ENCODE measurements around the gene TRIM69.
"Not testable (repeated sequence)": the region's sequence is repeated elsewhere in the genome, so short reads cannot be mapped to it uniquely, and the experiment has no call there.

Gene TRIM69

GRCh38 chr15:44716983-44717602, 19.2 kb upstream of the TRIM69 start:
- DNase-seq, result no peak

- DNase-seq, result no peak
Observed at GRCh38 chr15:44718180-44718926, 18.0 kb upstream of the TRIM69 start.

GRCh38 chr15:44718927-44719292, 17.4 kb upstream of the TRIM69 start:
- no peak for DNase-seq

GRCh38 chr15:44719293-44719999, 16.9 kb upstream of the TRIM69 start:
- no peak for DNase-seq

GRCh38 chr15:44720000-44720435, 16.3 kb upstream of the TRIM69 start:
- DNase-seq, result not testable (repeated sequence)

- DNase-seq, result no peak
Observed at GRCh38 chr15:44720460-44721176, 15.7 kb upstream of the TRIM69 start.

GRCh38 chr15:44722011-44722410, 14.3 kb upstream of the TRIM69 start:
- no peak for DNase-seq

GRCh38 chr15:44726136-44726535, 10.2 kb upstream of the TRIM69 start:
- no peak for DNase-seq

GRCh38 chr15:44726568-44727484, 9.5 kb upstream of the TRIM69 start:
- DNase-seq, result no peak

- DNase-seq, result no peak
Observed at GRCh38 chr15:44727485-44728231, 8.7 kb upstream of the TRIM69 start.

- DNase-seq, result not testable (repeated sequence)
Observed at GRCh38 chr15:44728232-44728575, 8.1 kb upstream of the TRIM69 start.

GRCh38 chr15:44728576-44729407, 7.5 kb upstream of the TRIM69 start:
- peak; percentile 94 for DNase-seq

GRCh38 chr15:44729408-44730127, 6.8 kb upstream of the TRIM69 start:
- DNase-seq, result no peak

GRCh38 chr15:44734839-44735481, 1.4 kb upstream of the TRIM69 start:
- DNase-seq, result no peak

- DNase-seq, result no peak
Observed at GRCh38 chr15:44735482-44736180, 697 bp upstream of the TRIM69 start.

GRCh38 chr15:44738340-44738984, 2.1 kb downstream of the TRIM69 start:
- DNase-seq, result peak; percentile 14

GRCh38 chr15:44739222-44739847, 3.0 kb downstream of the TRIM69 start:
- not testable (repeated sequence) for DNase-seq

- DNase-seq, result not testable (repeated sequence)
Observed at GRCh38 chr15:44743454-44743853, 7.1 kb downstream of the TRIM69 start.

Measured in NCI-H446 treated with DMSO at 0.1 percent for 48 hours (cell line).